HG02870 (cell line): ENCODE measurements around the gene PDLIM1.

Experiments
- ATAC-seq: cut with Tn5 transposase; IDR thresholded peaks from one replicate; pipeline ENCODE4 v1.9.1; 2021; ENCODE audit warnings: mild to moderate bottlenecking, moderate library complexity; ENCODE audit not compliant: unreplicated experiment

PDLIM1 gene

DNA sequence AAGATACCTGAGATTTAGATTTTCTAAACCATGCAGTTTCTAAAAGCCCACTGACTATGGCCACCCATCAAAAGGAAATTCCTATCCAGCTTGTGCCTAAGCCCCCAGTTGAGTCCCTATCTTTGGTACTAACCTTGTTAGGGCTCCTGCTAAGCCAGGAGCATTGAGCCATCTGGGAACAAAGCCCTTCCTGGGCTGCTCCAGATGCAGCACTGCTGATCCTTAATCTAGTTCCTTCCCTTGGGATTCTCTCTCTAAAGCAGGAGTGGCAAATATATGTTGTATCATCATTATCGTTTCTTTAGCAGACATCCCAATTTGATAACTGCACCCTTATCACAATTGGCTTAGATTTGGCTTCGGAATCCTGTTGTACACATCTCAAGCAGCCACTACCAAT, 24.7 kb upstream of the PDLIM1 start:
- no peak for ATAC-seq

GRCh38 chr10:95314192-95314918, 23.6 kb upstream of the PDLIM1 start:
- no peak for ATAC-seq

DNA sequence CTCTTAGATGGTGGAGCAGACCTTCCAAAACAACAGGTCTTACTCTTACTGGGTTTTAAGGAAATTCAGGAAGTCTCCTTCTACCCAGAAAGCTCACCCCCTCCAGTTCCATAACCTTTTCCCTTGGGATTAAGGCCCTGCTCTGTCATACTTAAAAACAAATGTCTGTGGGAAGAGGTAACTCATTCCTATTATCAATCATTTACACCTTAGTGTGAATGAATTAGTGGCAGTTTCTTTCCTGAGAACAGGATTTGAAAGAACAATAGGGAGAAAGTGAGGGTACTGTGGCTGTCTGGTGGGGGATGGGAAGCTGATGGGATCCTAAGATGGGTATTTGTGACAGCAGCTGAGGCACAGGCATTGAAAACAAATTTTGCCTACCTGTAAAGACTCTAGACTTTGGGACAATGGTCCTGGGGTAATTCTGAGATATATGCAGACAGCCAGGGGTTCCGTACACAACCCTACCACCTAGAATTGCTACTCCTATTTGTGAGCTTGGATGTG, 22.2 kb upstream of the PDLIM1 start:
- no peak for ATAC-seq

DNA sequence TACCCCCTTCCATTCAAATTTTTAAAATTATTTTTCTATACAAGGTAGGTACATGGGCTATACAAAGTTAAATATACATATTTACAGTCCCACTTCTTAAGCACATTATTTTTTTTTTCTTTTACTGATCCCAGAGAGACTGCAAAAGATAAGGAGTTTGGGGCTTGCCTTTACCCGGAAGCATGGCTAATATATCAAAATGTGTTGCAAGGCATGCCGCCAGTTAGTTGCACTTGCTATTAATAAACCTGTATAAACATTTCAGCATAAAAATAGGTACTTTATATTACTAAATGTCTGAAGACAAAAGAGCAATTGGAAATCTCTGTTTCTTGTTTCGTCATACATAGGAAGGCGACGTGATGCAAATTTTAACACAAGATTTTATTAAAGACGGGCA, 21.5 kb upstream of the PDLIM1 start:
- ATAC-seq = no peak

DNA sequence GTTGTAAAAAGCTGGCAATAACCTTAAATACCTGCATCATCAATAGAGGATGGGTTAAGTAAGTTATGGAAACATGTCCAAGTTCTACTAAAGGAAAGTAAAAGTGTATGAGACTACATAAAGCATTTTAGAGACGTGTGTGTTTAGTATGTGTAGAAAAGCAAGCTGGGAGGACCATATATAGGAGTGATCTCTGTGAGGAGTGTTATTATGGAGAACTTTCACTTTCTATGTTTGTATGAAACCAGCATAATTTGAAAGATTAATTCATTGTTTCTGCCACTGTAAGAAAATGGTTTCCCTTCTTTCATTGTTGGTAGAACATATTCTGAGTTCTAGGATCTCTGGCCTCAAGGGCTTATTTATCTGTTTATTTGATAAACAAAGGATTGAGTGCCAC, 19.2 kb upstream of the PDLIM1 start:
- ATAC-seq = peak; percentile 61

DNA sequence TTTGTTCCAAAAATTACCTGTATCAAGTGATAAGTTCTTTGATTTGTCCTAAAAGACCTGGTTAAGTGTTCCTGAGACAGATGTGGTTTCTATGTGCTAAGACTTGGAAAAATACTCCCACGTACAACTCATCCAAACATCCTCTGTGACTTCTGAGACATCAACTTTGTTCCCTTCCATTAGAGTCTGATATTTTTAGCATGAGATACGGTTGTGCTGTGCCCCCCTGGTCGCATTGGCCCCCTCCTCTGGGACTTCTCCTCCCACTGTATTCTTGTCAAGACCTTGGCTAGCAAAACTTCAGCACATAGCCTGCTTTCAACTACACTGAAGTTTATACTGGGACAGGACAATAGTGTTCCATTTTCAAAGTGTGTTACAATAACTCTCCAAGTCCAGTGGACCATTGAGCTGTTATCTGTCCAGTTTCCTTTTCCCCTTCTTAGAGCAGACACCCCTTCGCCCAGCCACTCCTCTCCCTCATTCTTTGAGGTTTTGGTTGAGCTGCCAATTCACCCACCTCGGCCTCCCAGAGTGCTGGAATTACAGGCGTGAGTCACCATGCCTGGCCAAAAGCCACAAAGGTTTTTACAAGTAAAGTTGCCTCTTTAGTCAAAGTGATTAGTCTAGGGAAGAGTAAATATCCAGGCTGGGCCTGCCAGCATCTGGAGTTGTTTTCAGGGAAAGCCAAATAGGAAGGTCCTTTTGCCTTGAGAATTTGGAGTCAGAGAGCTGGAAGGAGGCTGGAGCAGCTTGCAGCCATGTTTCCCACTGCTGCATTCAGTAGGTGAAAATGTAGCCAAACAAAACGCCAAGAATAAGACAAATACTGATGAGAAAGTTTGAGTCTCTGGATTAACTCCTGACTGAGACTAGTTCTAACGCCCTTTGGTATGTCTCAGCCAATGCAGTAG, 17.8 kb upstream of the PDLIM1 start:
- ATAC-seq = no peak

DNA sequence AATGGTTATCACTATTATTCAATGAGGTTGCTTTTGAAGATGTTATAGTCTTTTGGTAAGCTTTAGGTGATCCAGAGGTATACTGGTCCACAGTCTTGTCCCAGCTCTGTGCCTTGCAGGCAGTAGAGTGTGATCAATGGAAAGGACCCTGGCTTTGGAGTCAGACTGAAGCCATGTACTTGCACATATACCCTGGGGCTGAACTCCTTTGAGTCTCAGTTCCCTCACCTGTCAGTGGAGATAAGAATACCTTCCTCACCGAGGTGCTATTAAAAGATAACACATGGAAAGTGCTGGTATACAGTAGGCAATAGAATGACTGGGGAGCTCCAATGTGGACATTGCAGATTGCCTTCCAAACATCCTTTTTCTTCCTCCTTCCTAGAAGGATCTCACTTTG, 16.0 kb upstream of the PDLIM1 start:
- no peak for ATAC-seq

DNA sequence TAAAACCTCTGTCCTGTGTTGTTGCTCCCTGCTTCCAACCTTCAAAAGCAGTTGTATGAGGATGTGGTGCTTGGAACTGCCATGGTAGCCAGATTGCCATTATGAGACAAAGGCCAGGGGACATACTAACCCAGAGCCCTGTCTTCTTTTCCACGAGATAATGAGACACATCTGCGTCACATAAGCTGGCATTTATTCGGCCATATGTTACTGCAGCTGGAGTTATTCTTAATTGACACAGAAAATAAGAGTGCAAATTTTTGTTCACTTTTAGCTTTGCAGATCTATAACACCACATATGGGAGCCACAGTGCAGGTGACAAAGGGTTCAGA, 15.5 kb upstream of the PDLIM1 start:
- no peak for ATAC-seq

DNA sequence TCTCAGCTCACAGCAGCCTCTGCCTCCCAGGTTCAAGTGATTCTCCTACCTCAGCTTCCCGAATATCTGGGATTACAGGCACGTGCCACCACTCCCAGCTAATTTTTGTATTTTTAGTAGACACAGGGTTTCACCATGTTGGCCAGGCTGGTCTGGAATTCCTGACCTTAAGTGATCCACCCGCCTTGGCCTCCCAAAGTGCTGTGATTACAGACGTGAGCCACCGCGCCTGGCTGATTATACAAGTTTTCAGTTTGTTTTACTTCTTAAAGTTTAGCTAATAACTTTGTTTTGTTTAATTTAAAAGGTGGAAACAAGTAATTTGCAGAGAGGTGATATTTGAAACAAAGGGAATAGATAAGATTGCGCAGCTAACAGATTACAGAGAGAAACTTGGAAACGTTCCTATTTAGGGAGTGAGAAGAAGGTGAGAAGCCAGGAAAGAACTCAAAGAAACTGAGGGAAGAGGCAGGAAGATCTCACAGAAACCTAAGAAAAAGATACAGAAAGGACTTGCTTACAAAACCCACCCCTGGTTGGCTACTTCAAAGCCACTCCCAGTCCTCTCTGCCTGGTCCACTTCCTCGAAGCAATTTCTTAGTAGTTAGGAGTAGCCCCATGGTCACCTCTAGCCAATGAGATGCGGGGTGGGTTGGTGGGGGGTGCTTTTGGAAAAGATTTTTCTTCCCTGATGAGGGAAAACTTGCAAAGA, 15.0 kb upstream of the PDLIM1 start:
- no peak for ATAC-seq

- no peak for ATAC-seq
Measured at GRCh38 chr10:95304976-95305375, 14.2 kb upstream of the PDLIM1 start.

DNA sequence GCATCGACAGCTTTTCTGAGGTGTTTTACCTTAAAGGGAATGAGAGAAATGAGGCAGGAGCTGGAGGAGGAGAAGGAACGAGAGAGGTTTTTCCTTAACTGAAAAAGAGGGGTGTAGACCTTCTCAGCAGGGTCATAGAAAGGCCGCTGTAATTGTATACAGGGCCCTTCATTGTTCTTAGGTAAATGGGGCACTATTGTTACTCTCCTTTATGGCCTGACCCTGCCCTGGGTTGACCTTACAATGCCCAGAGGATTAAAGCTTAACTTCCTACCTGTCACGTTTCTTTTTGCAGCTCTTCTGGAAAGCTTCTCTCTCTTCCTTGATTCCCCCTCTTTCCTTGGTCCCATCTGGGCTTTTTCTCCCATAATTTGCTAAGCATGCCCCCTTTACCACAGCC, 13.7 kb upstream of the PDLIM1 start:
- no peak for ATAC-seq

DNA sequence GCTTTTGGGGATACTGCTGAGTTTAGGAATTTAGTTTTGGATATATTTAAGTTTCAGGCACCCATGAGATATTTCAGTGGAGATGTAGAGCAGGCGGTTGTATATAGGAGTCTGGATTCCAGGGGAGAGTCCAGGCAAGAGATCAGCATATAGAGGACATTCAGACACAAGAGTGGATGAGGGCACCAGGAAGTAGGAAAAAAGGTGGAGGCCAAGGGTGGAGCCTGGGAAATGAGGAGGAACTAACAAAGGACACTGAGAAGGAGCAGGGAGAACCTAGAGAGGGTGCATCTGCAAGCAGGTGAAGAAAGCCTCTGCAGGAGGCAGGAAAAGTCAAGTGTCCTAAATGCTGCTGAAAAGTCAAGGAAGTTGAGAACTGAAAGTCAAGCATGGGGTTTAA, 13.1 kb upstream of the PDLIM1 start:
- ATAC-seq = no peak

DNA sequence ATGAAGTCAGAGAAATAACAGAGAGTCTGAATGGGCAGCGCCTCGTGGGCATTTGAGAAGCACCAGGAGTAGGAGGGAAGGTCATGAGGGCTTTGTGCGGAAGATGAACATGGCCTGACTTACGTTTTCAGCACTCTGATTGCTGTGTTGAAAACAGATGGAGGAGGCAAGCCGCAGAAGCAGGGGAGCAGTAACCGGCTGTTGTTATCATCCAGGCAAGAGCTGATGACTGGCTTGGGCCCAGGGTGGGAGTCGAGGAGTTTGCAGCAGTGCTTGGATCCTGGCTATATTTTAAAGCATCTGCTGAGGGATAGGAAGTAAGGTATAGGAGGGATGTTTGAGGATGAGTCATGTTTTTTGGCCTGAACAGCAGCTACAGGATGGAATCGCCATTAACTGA, 12.7 kb upstream of the PDLIM1 start:
- no peak for ATAC-seq

GRCh38 chr10:95300022-95300539, 9.3 kb upstream of the PDLIM1 start:
- ATAC-seq = no peak

DNA sequence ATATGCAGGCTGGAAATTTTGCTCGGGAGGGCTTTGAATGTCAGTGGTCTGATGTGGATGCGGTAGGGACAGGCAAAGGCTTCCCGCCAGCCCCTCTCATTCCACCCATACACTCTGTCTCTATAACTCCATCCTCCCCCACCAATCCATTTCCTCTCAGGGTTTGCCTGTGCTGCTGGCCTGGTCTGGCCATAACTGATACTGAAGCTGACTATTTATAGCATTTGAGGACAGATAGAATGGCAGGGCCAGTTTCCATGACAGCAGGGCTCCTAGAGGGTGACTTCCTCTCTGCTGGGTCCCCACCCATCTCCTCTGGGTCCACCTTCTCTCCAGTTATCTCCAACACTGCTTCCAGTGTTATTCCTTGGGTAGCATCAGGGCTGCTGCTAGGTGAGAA, 6.6 kb upstream of the PDLIM1 start:
- ATAC-seq = no peak

DNA sequence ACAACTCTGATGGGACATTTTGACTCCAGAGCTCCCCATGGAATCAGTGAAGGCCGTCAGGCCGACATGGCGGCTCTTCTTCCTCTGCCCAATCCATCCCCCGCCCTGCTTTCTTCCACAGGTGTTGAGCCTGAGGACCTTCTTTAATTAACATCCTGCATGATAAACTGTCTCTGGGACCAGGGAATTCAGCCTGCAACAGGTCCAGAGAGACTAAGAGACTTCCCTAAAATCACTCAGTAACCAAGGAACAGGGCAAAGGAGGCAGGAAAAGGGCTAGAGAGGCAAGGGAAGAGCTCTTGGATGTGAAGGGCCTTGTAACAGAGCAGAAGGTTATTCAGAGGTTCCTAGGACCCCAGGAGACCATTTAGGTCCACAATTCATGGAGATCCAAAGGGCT, 6.0 kb upstream of the PDLIM1 start:
- ATAC-seq = no peak

- peak; percentile 68 for ATAC-seq
Measured at GRCh38 chr10:95295031-95295755, 4.4 kb upstream of the PDLIM1 start.

- ATAC-seq = no peak
Measured at GRCh38 chr10:95293631-95294030, 2.8 kb upstream of the PDLIM1 start.

GRCh38 chr10:95291365-95292039, 699 bp upstream of the PDLIM1 start:
- ATAC-seq = no peak

DNA sequence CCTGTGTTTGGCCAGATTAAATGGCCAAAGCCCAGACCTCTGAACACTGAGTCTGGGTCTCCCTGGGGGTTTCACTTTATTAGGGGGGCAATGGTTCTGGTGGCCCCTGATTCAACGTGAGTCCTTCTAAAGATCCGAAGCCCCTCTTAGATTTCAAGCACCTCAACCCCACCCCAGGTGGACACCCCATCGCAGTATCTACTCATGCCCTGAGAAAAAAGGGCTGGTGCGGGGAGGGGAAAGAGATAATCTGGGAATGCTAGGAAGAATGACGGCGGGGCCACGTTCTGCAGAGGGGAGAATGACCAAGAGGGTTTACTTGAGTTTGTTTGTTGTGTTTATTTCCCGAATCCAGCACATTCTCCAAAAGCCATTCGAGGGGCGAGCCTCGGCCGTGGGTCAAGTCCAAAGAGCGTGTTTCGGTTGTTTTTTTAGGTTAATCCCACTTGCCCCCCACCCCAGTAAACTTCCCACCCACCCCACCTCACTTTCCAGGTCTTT, 832 bp downstream of the PDLIM1 start:
- no peak for ATAC-seq
